ENCODE results near the gene AP2B1.

The AP2B1 gene

GRCh38 chr17:35775039-35775438 lies 187.9 kb downstream of the AP2B1 start:
- no peak overlapping the region for H3K4me3 ChIP-seq (ENCODE audit: low read length)

GRCh38 chr17:35775583-35775982 lies 188.5 kb downstream of the AP2B1 start:
- no peaks in the 10 kb centered on the region for H4K20me1 ChIP-seq (ENCODE audit: control insufficient read depth, insufficient read depth, low read depth, low read length)
- TF ChIP-seq EZH2phosphoT487 (IDR thresholded peaks at IDR 0.05; ENCODE audit: borderline replicate concordance, low read length) (no peak), CTCF (IDR thresholded peaks at IDR 0.05; ENCODE audit: low read depth, low read length, poor library complexity, severe bottlenecking) (no peak)
- no peak overlapping the region for H3K27ac ChIP-seq (ENCODE audit: low read depth, low read length)
- no peaks in the 10 kb centered on the region for H3K36me3 ChIP-seq (ENCODE audit: control insufficient read depth, low read length)
- H3K9me2 ChIP-seq (replicated peaks; ENCODE audit: control insufficient read depth, low read length) = no peaks in the 10 kb centered on the region
- no peak overlapping the region for H3K4me2 ChIP-seq (ENCODE audit: low read length)
- no peak overlapping the region for H3K4me3 ChIP-seq (ENCODE audit: low read length)
- H3K79me2 ChIP-seq (ENCODE audit: control insufficient read depth, low read length) = no peaks in the 10 kb centered on the region
- no peaks in the 10 kb centered on the region for H3K4me1 ChIP-seq (ENCODE audit: control insufficient read depth, low read length)
- no peaks in the 10 kb centered on the region for H3K9me3 ChIP-seq (ENCODE audit: control insufficient read depth, insufficient read depth, low read length)
- no peaks in the 10 kb centered on the region for H3F3A ChIP-seq (ENCODE audit: control insufficient read depth, insufficient read depth)
- H3K27me3 ChIP-seq (ENCODE audit: control insufficient read depth, low read length) = peaks cover 11% of the 10 kb centered on the region

More at GRCh38 chr17:35775039-35775438, 187.9 kb downstream of the AP2B1 start:
- H4K20me1 ChIP-seq (ENCODE audit: control insufficient read depth, insufficient read depth, low read depth, low read length) = no peaks in the 10 kb centered on the region
- peaks cover 11% of the 10 kb centered on the region for H3K27me3 ChIP-seq (ENCODE audit: control insufficient read depth, low read length)
- no peaks in the 10 kb centered on the region for H3F3A ChIP-seq (ENCODE audit: control insufficient read depth, insufficient read depth)
- no peaks in the 10 kb centered on the region for H3K9me3 ChIP-seq (ENCODE audit: control insufficient read depth, insufficient read depth, low read length)
- TF ChIP-seq CTCF (IDR thresholded peaks at IDR 0.05; ENCODE audit: low read depth, low read length, poor library complexity, severe bottlenecking) (no peak), EZH2phosphoT487 (IDR thresholded peaks at IDR 0.05; ENCODE audit: borderline replicate concordance, low read length) (no peak)
- H3K4me1 ChIP-seq (ENCODE audit: control insufficient read depth, low read length) = no peaks in the 10 kb centered on the region
- H3K79me2 ChIP-seq (ENCODE audit: control insufficient read depth, low read length) = no peaks in the 10 kb centered on the region
- H3K36me3 ChIP-seq (ENCODE audit: control insufficient read depth, low read length) = no peaks in the 10 kb centered on the region
- H3K27ac ChIP-seq (ENCODE audit: low read depth, low read length) = no peak overlapping the region
- no peaks in the 10 kb centered on the region for H3K9me2 ChIP-seq (replicated peaks; ENCODE audit: control insufficient read depth, low read length)
- H3K4me2 ChIP-seq (ENCODE audit: low read length) = no peak overlapping the region

Data from DOHH2 (cell line).